Right renal cortex interstitium (tissue), 3 donors: Measurements from ENCODE around the gene PXMP4. TPM values are rescaled to one million over a fixed set of nuclear protein-coding genes. Genes with fewer than 3 reads are reported as not detected.

Experiments
- DNase-seq, 3 donors: peaks; one replicate each; pipeline ENCODE4 v3.0.0-alpha.2; 2013; ENCODE audit warnings: low read depth in 3 of 3, low spot score in 2 of 3
- polyA plus RNA-seq, 3 donors: library from polyadenylated mRNA; unstranded; fragments of 120-200 nt; gene quantifications; one replicate each; pipeline ENCODE4 v1.2.1, GENCODE V29; 2013; ENCODE audit not compliant: insufficient read length in 3 of 3

PXMP4 gene
- polyA plus RNA-seq, 3 donors = 7.8 to 8.5 (median 8.2) TPM

- DNase-seq = peak in 2 of 3 donors; percentile 83 to 85
These were observed 33.8 kb downstream of the PXMP4 start, which contains the start of gene E2F1 for GRCh38 chr20:33686100-33686983. Gene E2F1 (minus strand): TSS chr20:33686385. CDS start chr20:33686264, 121 bp downstream.

- DNase-seq = no peak
These were observed 34.6 kb downstream of the PXMP4 start for GRCh38 chr20:33685328-33686099.

- DNase-seq = no peak
These were observed 35.4 kb downstream of the PXMP4 start for GRCh38 chr20:33684533-33685327.

GRCh38 chr20:33681728-33682353 is 38.3 kb downstream of the PXMP4 start:
- DNase-seq = no peak

GRCh38 chr20:33681288-33681687 is 38.8 kb downstream of the PXMP4 start:
- no peak for DNase-seq

GRCh38 chr20:33680686-33681085 is 39.4 kb downstream of the PXMP4 start:
- DNase-seq = no peak

- no peak for DNase-seq
These were observed 40.2 kb downstream of the PXMP4 start for GRCh38 chr20:33679758-33680485.

- DNase-seq = no peak
These were observed 42.0 kb downstream of the PXMP4 start for GRCh38 chr20:33677991-33678702.

GRCh38 chr20:33676652-33677645 is 43.2 kb downstream of the PXMP4 start:
- DNase-seq = no peak

GRCh38 chr20:33676121-33676520 is 44.0 kb downstream of the PXMP4 start:
- DNase-seq = no peak

GRCh38 chr20:33675136-33675959 is 44.8 kb downstream of the PXMP4 start:
- DNase-seq = no peak

- no peak for DNase-seq
These were observed 45.6 kb downstream of the PXMP4 start, which contains the start of gene NECAB3 for GRCh38 chr20:33674294-33675135. Gene NECAB3 (minus strand): TSS chr20:33674428. CDS start chr20:33674352, 76 bp downstream.

GRCh38 chr20:33673410-33674293 is 46.5 kb downstream of the PXMP4 start:
- DNase-seq = no peak

GRCh38 chr20:33673114-33673409 is 47.0 kb downstream of the PXMP4 start:
- no peak for DNase-seq

- no peak for DNase-seq
These were observed 47.5 kb downstream of the PXMP4 start for GRCh38 chr20:33672426-33673113.
